ENCODE data around the gene ADAP2. TPM values are rescaled to one million over a fixed set of nuclear protein-coding genes. Genes with fewer than 3 reads are reported as not detected.
"Not testable (repeated sequence)": the region's sequence is repeated elsewhere in the genome, so short reads cannot be mapped to it uniquely, and the experiment has no call there.

Gene ADAP2
- total RNA-seq, 1 donor from 2014 or later, result 8.0 TPM

GRCh38 chr17:30929081-30929633 is 7.4 kb downstream of the ADAP2 start:
- intact Hi-C loops (cut with micrococcal nuclease), result no loop called here
- DNase-seq, result no peak

GRCh38 chr17:30929861-30930260 is 8.1 kb downstream of the ADAP2 start:
- DNase-seq; ATAC-seq; intact Hi-C loops (cut with micrococcal nuclease): not testable (repeated sequence)

More at GRCh38 chr17:30929081-30929633, 7.4 kb downstream of the ADAP2 start:
- ATAC-seq, result no peak

GRCh38 chr17:30930495-30930894 is 8.8 kb downstream of the ADAP2 start:
- ATAC-seq, result no peak
- intact Hi-C loops (cut with micrococcal nuclease), result no loop called here

GRCh38 chr17:30931582-30931981 is 9.8 kb downstream of the ADAP2 start:
- intact Hi-C loops (cut with micrococcal nuclease); DNase-seq: not testable (repeated sequence)

More at GRCh38 chr17:30930495-30930894, 8.8 kb downstream of the ADAP2 start:
- no peak for DNase-seq

GRCh38 chr17:30933966-30934365 is 12.2 kb downstream of the ADAP2 start:
- intact Hi-C loops (cut with micrococcal nuclease), result no loop called here
- ATAC-seq, result no peak
- no peak for DNase-seq

More at GRCh38 chr17:30931582-30931981, 9.8 kb downstream of the ADAP2 start:
- ATAC-seq, result not testable (repeated sequence)

GRCh38 chr17:30939051-30939689 is 17.4 kb downstream of the ADAP2 start:
- ATAC-seq, result peak; percentile 59
- DNase-seq, result no peak
- intact Hi-C loops (cut with micrococcal nuclease), result no loop called here

- intact Hi-C loops (cut with micrococcal nuclease), result no loop called here
- no peak for ATAC-seq
- no peak for DNase-seq
Measured at GRCh38 chr17:30942308-30943079, 20.7 kb downstream of the ADAP2 start.

- intact Hi-C loops (cut with micrococcal nuclease), result no loop called here
- ATAC-seq, result no peak
- DNase-seq, result no peak
Measured at GRCh38 chr17:30947796-30948195, 26.1 kb downstream of the ADAP2 start.

- intact Hi-C loops (cut with micrococcal nuclease), result no loop called here
- DNase-seq (no peak), ATAC-seq (no peak)
Measured at GRCh38 chr17:30950189-30950588, 28.4 kb downstream of the ADAP2 start.

- ATAC-seq, result peak; percentile 87
- DNase-seq, result peak; percentile 74
- intact Hi-C loops (cut with micrococcal nuclease), result no loop called here
Measured at GRCh38 chr17:30950669-30951399, 29.1 kb downstream of the ADAP2 start.

- peak; percentile 40 for ATAC-seq
Measured at GRCh38 chr17:30952638-30953393, 31.1 kb downstream of the ADAP2 start.

GRCh38 chr17:30954046-30954830 is 32.5 kb downstream of the ADAP2 start:
- intact Hi-C loops (cut with micrococcal nuclease), result no loop called here
- DNase-seq (no peak), ATAC-seq (peak; percentile 39)

More at GRCh38 chr17:30952638-30953393, 31.1 kb downstream of the ADAP2 start:
- peak; percentile 40 for DNase-seq
- intact Hi-C loops (cut with micrococcal nuclease), result no loop called here

- DNase-seq (peak; percentile 36), ATAC-seq (peak; percentile 69)
- intact Hi-C loops (cut with micrococcal nuclease), result no loop called here
Measured at GRCh38 chr17:30956764-30957374, 35.1 kb downstream of the ADAP2 start.

GRCh38 chr17:30957741-30958140 is 36.0 kb downstream of the ADAP2 start:
- no peak for ATAC-seq
- intact Hi-C loops (cut with micrococcal nuclease), result no loop called here

GRCh38 chr17:30958187-30958586 is 36.4 kb downstream of the ADAP2 start:
- ATAC-seq, result peak; percentile 7
- intact Hi-C loops (cut with micrococcal nuclease), result no loop called here

More at GRCh38 chr17:30957741-30958140, 36.0 kb downstream of the ADAP2 start:
- DNase-seq, result no peak

GRCh38 chr17:30961209-30962188 is 39.8 kb downstream of the ADAP2 start:
- peak; percentile 21 for ATAC-seq
- intact Hi-C loops (cut with micrococcal nuclease), result no loop called here
- no peak for DNase-seq

More at GRCh38 chr17:30958187-30958586, 36.4 kb downstream of the ADAP2 start:
- DNase-seq, result peak; percentile 48
